HepG2 (cell line): Measurements from ENCODE around the gene NTN5. TPM values are rescaled to one million over a fixed set of nuclear protein-coding genes. Genes with fewer than 3 reads are reported as not detected.

Experiments
- CCAR2 ChIP-seq: fragments of 200-400 bp; formaldehyde crosslinking; optimal IDR thresholded peaks from 2 replicates; pipeline ENCODE3; 2018; ENCODE audit warnings: low read depth, mild to moderate bottlenecking, low read length, moderate library complexity
- ETV5 ChIP-seq: IDR thresholded peaks from 2 replicates; pipeline ENCODE4 v1.6.1; 2018; ENCODE audit warnings: missing biosample characterization, missing genetic modification reagents, inconsistent platforms, borderline replicate concordance
- FOXO1 ChIP-seq: sonication (generic); formaldehyde crosslinking; IDR thresholded peaks from 2 replicates; pipeline ENCODE4 v1.4.0; 2020; ENCODE audit warnings: missing genetic modification reagents
- GATA4 ChIP-seq: sonication (generic); IDR thresholded peaks from 2 replicates; pipeline ENCODE4 v1.6.1; 2016; ENCODE audit warnings: antibody characterized with exemption, low read depth, borderline replicate concordance
- GATAD1 ChIP-seq: IDR thresholded peaks from 2 replicates; pipeline ENCODE4 v1.6.1; 2016; ENCODE audit warnings: missing genetic modification reagents, missing compliant biosample characterization
- GATAD2A ChIP-seq: IDR thresholded peaks from 2 replicates; pipeline ENCODE4 v1.6.1; 2016
- KLF9 ChIP-seq: IDR thresholded peaks from 2 replicates; pipeline ENCODE4 v1.6.1; 2016; ENCODE audit warnings: low read depth
- LCORL ChIP-seq, 2 experiments: fragments of 450-650 bp in 1 of 2; sonication (generic) in 1 of 2; formaldehyde crosslinking in 1 of 2; IDR thresholded peaks; 2 replicates each; pipeline versions ENCODE4 v1.5.0 to v1.6.1; 2017 to 2020; ENCODE audit warnings: antibody characterized with exemption in 1 of 2, missing genetic modification reagents in 1 of 2
- NFIC ChIP-seq: IDR thresholded peaks from 2 replicates; pipeline ENCODE4 v1.6.1; 2012; ENCODE audit warnings: mild to moderate bottlenecking, low read length, inconsistent platforms
- NR1H2 ChIP-seq: sonication (generic); formaldehyde crosslinking; IDR thresholded peaks from 2 replicates; pipeline ENCODE4 v1.8.1; 2022; ENCODE audit warnings: low read depth, missing genetic modification reagents, borderline replicate concordance
- NR2F1 ChIP-seq, 2 experiments: fragments of 450-650 bp in 1 of 2; formaldehyde crosslinking in 1 of 2; IDR thresholded peaks; 2 replicates each; pipeline versions ENCODE4 v1.5.0 to v1.6.1; 2016 to 2020; ENCODE audit warnings: mild to moderate bottlenecking in 1 of 2, missing compliant biosample characterization in 1 of 2, missing genetic modification reagents in 1 of 2, moderate library complexity in 1 of 2
- POLR2A ChIP-seq, 2 experiments: IDR thresholded peaks; 2 replicates each; pipeline ENCODE4 v1.6.1; 2011; ENCODE audit warnings: low read depth in 2 of 2, low read length in 2 of 2, mild to moderate bottlenecking in 1 of 2, moderate library complexity in 1 of 2; ENCODE audit not compliant: insufficient read depth in 1 of 2
- POLR2AphosphoS5 ChIP-seq: IDR thresholded peaks from 2 replicates; pipeline ENCODE4 v1.6.1; 2012; ENCODE audit warnings: low read depth, low read length
- RORA ChIP-seq: sonication (generic); formaldehyde crosslinking; IDR thresholded peaks from 2 replicates; pipeline ENCODE4 v1.5.0; 2020; ENCODE audit warnings: mild to moderate bottlenecking, missing genetic modification reagents, moderate library complexity
- SALL2 ChIP-seq: sonication (generic); formaldehyde crosslinking; IDR thresholded peaks from 2 replicates; pipeline ENCODE4 v1.8.1; 2023; ENCODE audit warnings: mild to moderate bottlenecking, missing genetic modification reagents, inconsistent platforms
- SAP130 ChIP-seq: IDR thresholded peaks from 2 replicates; pipeline ENCODE4 v1.6.1; 2016; ENCODE audit warnings: low read depth
- SP1 ChIP-seq, 2 experiments: fragments of 450-650 bp in 1 of 2; sonication (generic) in 1 of 2; formaldehyde crosslinking in 1 of 2; IDR thresholded peaks; 2 replicates each; pipeline versions ENCODE4 v1.4.0 to v1.6.1; 2016 to 2020; ENCODE audit warnings: missing genetic modification reagents in 1 of 2
- STAT5B ChIP-seq: sonication (generic); formaldehyde crosslinking; IDR thresholded peaks from 2 replicates; pipeline ENCODE4 v1.4.0; 2020; ENCODE audit warnings: missing genetic modification reagents
- TCF7 ChIP-seq: sonication (generic); IDR thresholded peaks from 2 replicates; pipeline ENCODE4 v1.6.1; 2016; ENCODE audit warnings: antibody characterized with exemption, low read depth
- WIZ ChIP-seq: sonication (generic); formaldehyde crosslinking; IDR thresholded peaks from 2 replicates; pipeline ENCODE4 v1.5.1; 2020; ENCODE audit warnings: mild to moderate bottlenecking, missing genetic modification reagents
- ZBTB42 ChIP-seq: sonication (generic); formaldehyde crosslinking; IDR thresholded peaks from 2 replicates; pipeline ENCODE4 v1.5.0; 2020; ENCODE audit warnings: mild to moderate bottlenecking, missing genetic modification reagents
- ZFP90 ChIP-seq: sonication (generic); formaldehyde crosslinking; IDR thresholded peaks from 2 replicates; pipeline ENCODE4 v1.8.0; 2022; ENCODE audit warnings: missing genetic modification reagents, mild to moderate bottlenecking, inconsistent platforms, borderline replicate concordance
- ZKSCAN5 ChIP-seq: sonication (generic); formaldehyde crosslinking; IDR thresholded peaks from 2 replicates; pipeline ENCODE4 v1.5.1; 2020; ENCODE audit warnings: mild to moderate bottlenecking, missing genetic modification reagents
- ZNF101 ChIP-seq: sonication (generic); formaldehyde crosslinking; IDR thresholded peaks from 2 replicates; pipeline ENCODE4 v1.4.0; 2020; ENCODE audit warnings: mild to moderate bottlenecking, low read depth, missing genetic modification reagents, borderline replicate concordance
- ZNF230 ChIP-seq: sonication (generic); formaldehyde crosslinking; IDR thresholded peaks from 2 replicates; pipeline ENCODE4 v1.4.0; 2020; ENCODE audit warnings: mild to moderate bottlenecking, missing genetic modification reagents
- ZNF367 ChIP-seq: sonication (generic); formaldehyde crosslinking; IDR thresholded peaks from 2 replicates; pipeline ENCODE4 v1.4.0; 2020; ENCODE audit warnings: missing genetic modification reagents, borderline replicate concordance
- ZNF446 ChIP-seq: sonication (generic); formaldehyde crosslinking; IDR thresholded peaks from 2 replicates; pipeline ENCODE4 v1.5.0; 2020; ENCODE audit warnings: mild to moderate bottlenecking, missing genetic modification reagents
- ZNF7 ChIP-seq: IDR thresholded peaks from 2 replicates; pipeline ENCODE4 v1.6.1; 2016; ENCODE audit warnings: missing biosample characterization, missing genetic modification reagents
- ZNF792 ChIP-seq: IDR thresholded peaks from 2 replicates; pipeline ENCODE4 v1.6.1; 2016
- polyA plus RNA-seq, 8 experiments: library from polyadenylated mRNA; depleted of rRNA in 3 of 8; stranded (reverse) in 7 of 8; unstranded in 1 of 8; fragments of >200 nt; fragmentation: Illumina TruSeq in 4 of 8; extraction: Trizol in 4 of 8; gene quantifications; 2 replicates each; pipeline versions ENCODE4 v1.2.1 to v1.2.3, GENCODE V29; 2011 to 2016; ENCODE audit warnings: low read depth in 4 of 8, missing spikeins in 1 of 8, mixed read lengths in 1 of 8; ENCODE audit not compliant: insufficient read depth in 1 of 8
- total RNA-seq, 5 experiments: library from RNA; depleted of rRNA; stranded (reverse); fragments of >200 nt; fragmentation: Illumina TruSeq; extraction: Trizol; gene quantifications; 2 replicates each; pipeline ENCODE4 v1.2.3, GENCODE V29; 2016; ENCODE audit warnings: low read depth in 1 of 5
- TF ChIP-seq, protein P1 (sequence below): sonication (generic); formaldehyde crosslinking; IDR thresholded peaks from 2 replicates; pipeline ENCODE4 v1.5.1; 2020; ENCODE audit warnings: mild to moderate bottlenecking, missing genetic modification reagents
- TF ChIP-seq, protein P2 (sequence below): sonication (generic); formaldehyde crosslinking; IDR thresholded peaks from 2 replicates; pipeline ENCODE4 v1.4.0; 2020; ENCODE audit warnings: missing genetic modification reagents

The NTN5 gene
- total and polyA plus RNA-seq, 2 of the 13 experiments (the other 11 are each of a cell fraction or from before 2014, with no cell fraction given), result 0.05 TPM; not detected in 1

DNA sequence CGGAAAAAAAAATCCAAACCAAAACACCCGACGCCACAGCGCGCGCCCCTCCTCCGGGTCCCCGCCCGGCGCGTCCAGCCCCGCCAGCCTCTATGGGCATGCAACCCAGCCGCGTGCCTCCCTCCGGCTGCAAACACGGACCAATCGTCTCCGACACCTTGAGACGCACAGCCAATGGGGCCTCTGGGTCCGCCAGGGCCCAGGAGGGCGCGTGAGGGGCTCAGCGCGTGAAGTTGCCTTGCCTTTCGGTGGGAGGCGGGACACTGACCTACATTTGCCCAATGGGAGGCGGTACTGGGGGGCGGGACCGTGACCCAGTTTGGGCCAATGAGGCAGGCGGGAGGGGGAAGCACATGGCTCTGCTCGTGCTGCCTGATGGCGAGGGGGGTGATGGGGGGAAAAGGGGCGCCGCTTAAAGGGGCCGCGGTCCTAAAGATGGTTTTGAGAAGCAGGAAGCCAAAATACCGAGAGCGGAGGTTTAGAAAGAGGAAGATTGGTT, 35.3 kb downstream of the NTN5 start (continued):
- TF ChIP-seq, protein P1, sequence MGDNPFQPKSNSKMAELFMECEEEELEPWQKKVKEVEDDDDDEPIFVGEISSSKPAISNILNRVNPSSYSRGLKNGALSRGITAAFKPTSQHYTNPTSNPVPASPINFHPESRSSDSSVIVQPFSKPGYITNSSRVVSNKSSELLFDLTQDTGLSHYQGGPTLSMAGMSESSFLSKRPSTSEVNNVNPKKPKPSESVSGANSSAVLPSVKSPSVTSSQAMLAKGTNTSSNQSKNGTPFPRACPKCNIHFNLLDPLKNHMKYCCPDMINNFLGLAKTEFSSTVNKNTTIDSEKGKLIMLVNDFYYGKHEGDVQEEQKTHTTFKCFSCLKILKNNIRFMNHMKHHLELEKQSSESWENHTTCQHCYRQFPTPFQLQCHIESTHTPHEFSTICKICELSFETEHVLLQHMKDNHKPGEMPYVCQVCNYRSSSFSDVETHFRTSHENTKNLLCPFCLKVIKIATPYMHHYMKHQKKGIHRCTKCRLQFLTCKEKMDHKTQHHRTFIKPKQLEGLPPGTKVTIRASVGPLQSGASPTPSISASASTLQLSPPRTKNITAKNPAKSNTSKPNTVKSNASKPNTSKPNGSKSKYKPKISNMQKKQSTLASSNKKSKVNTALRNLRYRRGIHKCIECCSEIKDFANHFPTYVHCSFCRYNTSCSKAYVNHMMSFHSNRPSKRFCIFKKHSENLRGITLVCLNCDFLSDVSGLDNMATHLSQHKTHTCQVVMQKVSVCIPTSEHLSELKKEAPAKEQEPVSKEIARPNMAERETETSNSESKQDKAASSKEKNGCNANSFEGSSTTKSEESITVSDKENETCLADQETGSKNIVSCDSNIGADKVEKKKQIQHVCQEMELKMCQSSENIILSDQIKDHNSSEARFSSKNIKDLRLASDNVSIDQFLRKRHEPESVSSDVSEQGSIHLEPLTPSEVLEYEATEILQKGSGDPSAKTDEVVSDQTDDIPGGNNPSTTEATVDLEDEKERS, result 0 out of 2 replicates have a peak, but pooled peaks have one; percentile 31
- TF ChIP-seq KLF9 (CRISPR knock-in tag) (0 out of 2 replicates have a peak, but pooled peaks have one; percentile 68), SP1 (IDR thresholded peaks at IDR 0.05) (no peak), SP1 (CRISPR knock-in tag; IDR thresholded peaks at IDR 0.05) (peak; percentile 67), GATAD1 (CRISPR knock-in tag) (peak; percentile 71; the same call in 1 of the 2 replicates), SAP130 (CRISPR knock-in tag) (peak; percentile 68), TCF7 (no peak), ZNF7 (no peak), ZKSCAN5 (0 out of 2 replicates have a peak, but pooled peaks have one; percentile 11), GATAD2A (no peak; the same call in 1 of the 2 replicates), ZBTB42 (CRISPR knock-in tag) (no peak), ETV5 (CRISPR knock-in tag) (peak; percentile 32; the same call in 1 of the 2 replicates), LCORL (IDR thresholded peaks at IDR 0.05) (no peak), LCORL (CRISPR knock-in tag; IDR thresholded peaks at IDR 0.05) (no peak), CCAR2 (no peak), ZNF446 (CRISPR knock-in tag) (no peak; the same call in 1 of the 2 replicates), SALL2 (CRISPR knock-in tag) (no peak), STAT5B (CRISPR knock-in tag) (no peak), RORA (CRISPR knock-in tag) (peak; percentile 87; the same call in 1 of the 2 replicates), GATA4 (no peak), ZNF230 (peak; percentile 74; the same call in 1 of the 2 replicates), POLR2AphosphoS5 (no peak; the same call in 1 of the 2 replicates), NFIC (no peak), POLR2A (IDR thresholded peaks at IDR 0.05; ENCODE audit: insufficient read depth in 1 of 2, low read depth in 2 of 2, low read length in 2 of 2) (peak in 1 of 2 experiments; percentile 45; a peak in 2 of 4 replicates), ZFP90 (CRISPR knock-in tag) (peak; percentile 41; the same call in 1 of the 2 replicates), NR1H2 (CRISPR knock-in tag) (no peak), WIZ (no peak), ZNF101 (CRISPR knock-in tag) (0 out of 2 replicates have a peak, but pooled peaks have one; percentile 64), NR2F1 (CRISPR knock-in tag; IDR thresholded peaks at IDR 0.05) (no peak), ZNF792 (peak; percentile 64), FOXO1 (no peak), ZNF367 (CRISPR knock-in tag) (no peak)
- TF ChIP-seq, protein P2, sequence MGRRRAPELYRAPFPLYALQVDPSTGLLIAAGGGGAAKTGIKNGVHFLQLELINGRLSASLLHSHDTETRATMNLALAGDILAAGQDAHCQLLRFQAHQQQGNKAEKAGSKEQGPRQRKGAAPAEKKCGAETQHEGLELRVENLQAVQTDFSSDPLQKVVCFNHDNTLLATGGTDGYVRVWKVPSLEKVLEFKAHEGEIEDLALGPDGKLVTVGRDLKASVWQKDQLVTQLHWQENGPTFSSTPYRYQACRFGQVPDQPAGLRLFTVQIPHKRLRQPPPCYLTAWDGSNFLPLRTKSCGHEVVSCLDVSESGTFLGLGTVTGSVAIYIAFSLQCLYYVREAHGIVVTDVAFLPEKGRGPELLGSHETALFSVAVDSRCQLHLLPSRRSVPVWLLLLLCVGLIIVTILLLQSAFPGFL (CRISPR knock-in tag), result no peak
